ENCODE measurements around the gene PDLIM7. TPM values are rescaled to one million over a fixed set of nuclear protein-coding genes. Genes with fewer than 3 reads are reported as not detected.

The PDLIM7 gene
- total and polyA plus RNA-seq, 4 donors: 184 to 1,248 (median 620) TPM

- intact Hi-C loops (cut with DNase I): no loop called here
- H3K4me1 ChIP-seq (ENCODE audit: control insufficient read depth in 1 of 2, insufficient read depth in 2 of 2, low read length in 2 of 2): no peaks in the 10 kb centered on the region
- H3K36me3 ChIP-seq (ENCODE audit: control insufficient read depth in 1 of 2, insufficient read depth in 2 of 2, low read length in 1 of 2): peaks cover 3 to 9% of the 10 kb centered on the region in 2 donors
- H3K9me3 ChIP-seq (ENCODE audit: control insufficient read depth, low read length): no peaks in the 10 kb centered on the region
- 80% methylated on average over 13 of the region's 13 CpGs for WGBS, 2 donors
- DNase-seq (peak; percentile 23 to 63), ATAC-seq (ENCODE audit: low FRiP score) (no peak)
- H3K4me3 ChIP-seq (ENCODE audit: low read length in 2 of 2): no peak overlapping the region
- no peak overlapping the region for H3K27ac ChIP-seq (ENCODE audit: low read depth in 1 of 2, low read length in 2 of 2)
- no peaks in the 10 kb centered on the region for H3K27me3 ChIP-seq (ENCODE audit: control insufficient read depth in 1 of 2, insufficient read depth in 2 of 2, low read length in 1 of 2)
Measured at GRCh38 chr5:177519463-177520235, 22.2 kb upstream of the PDLIM7 start.

- Histone ChIP-seq H3K4me3 (ENCODE audit: low read length in 2 of 2) (peak within 1 kb of the TSS; percentile 9 to 47), H3K4me1 (ENCODE audit: control insufficient read depth in 1 of 2, insufficient read depth in 2 of 2, low read length in 2 of 2) (no peaks in the 10 kb centered on the region), H3K27me3 (ENCODE audit: control insufficient read depth in 1 of 2, insufficient read depth in 2 of 2, low read length in 1 of 2) (no peaks in the 10 kb centered on the region), H3K36me3 (ENCODE audit: control insufficient read depth in 1 of 2, insufficient read depth in 2 of 2, low read length in 1 of 2) (peaks cover 3 to 7% of the 10 kb centered on the region in 2 donors), H3K27ac (ENCODE audit: low read depth in 1 of 2, low read length in 2 of 2) (peak within 1 kb of the TSS in 1 of 2 donors; percentile 43), H3K9me3 (ENCODE audit: control insufficient read depth, low read length) (no peaks in the 10 kb centered on the region)
- ATAC-seq (ENCODE audit: low FRiP score): peak; percentile 95
- intact Hi-C loops (cut with DNase I): no loop called here
- WGBS, 2 donors: 0% methylated on average over 95 to 96 of the region's 96 CpGs
- peak; percentile 99 for DNase-seq
Measured at GRCh38 chr5:177516601-177517568, 19.5 kb upstream of the PDLIM7 start, which contains the start of gene DDX41. DDX41 (minus strand) TSS chr5:177516961; CDS start chr5:177516945, 16 bp downstream.

GRCh38 chr5:177515580-177515979, 18.2 kb upstream of the PDLIM7 start:
- ATAC-seq (ENCODE audit: low FRiP score): no peak
- Histone ChIP-seq H3K36me3 (ENCODE audit: control insufficient read depth in 1 of 2, insufficient read depth in 2 of 2, low read length in 1 of 2) (peaks cover 2 to 3% of the 10 kb centered on the region in 2 donors), H3K4me3 (ENCODE audit: low read length in 2 of 2) (no peak overlapping the region), H3K27ac (ENCODE audit: low read depth in 1 of 2, low read length in 2 of 2) (no peak overlapping the region), H3K4me1 (ENCODE audit: control insufficient read depth in 1 of 2, insufficient read depth in 2 of 2, low read length in 2 of 2) (no peaks in the 10 kb centered on the region), H3K9me3 (ENCODE audit: control insufficient read depth, low read length) (no peaks in the 10 kb centered on the region), H3K27me3 (ENCODE audit: control insufficient read depth in 1 of 2, insufficient read depth in 2 of 2, low read length in 1 of 2) (no peaks in the 10 kb centered on the region)
- intact Hi-C loops (cut with DNase I): no loop called here
- DNase-seq: no peak
- 85 to 89% methylated on average over 7 of the region's 7 CpGs for WGBS, 2 donors

- WGBS, 2 donors: 95% methylated on average over 11 of the region's 11 CpGs
- ATAC-seq (ENCODE audit: low FRiP score) (no peak), DNase-seq (no peak)
- Histone ChIP-seq H3K4me1 (ENCODE audit: control insufficient read depth in 1 of 2, insufficient read depth in 2 of 2, low read length in 2 of 2) (no peaks in the 10 kb centered on the region), H3K4me3 (ENCODE audit: low read length in 2 of 2) (no peak overlapping the region), H3K27me3 (ENCODE audit: control insufficient read depth in 1 of 2, insufficient read depth in 2 of 2, low read length in 1 of 2) (no peaks in the 10 kb centered on the region), H3K36me3 (ENCODE audit: control insufficient read depth in 1 of 2, insufficient read depth in 2 of 2, low read length in 1 of 2) (peaks cover 0 to 2% of the 10 kb centered on the region in 2 donors), H3K27ac (ENCODE audit: low read depth in 1 of 2, low read length in 2 of 2) (no peak overlapping the region), H3K9me3 (ENCODE audit: control insufficient read depth, low read length) (no peaks in the 10 kb centered on the region)
- intact Hi-C loops (cut with DNase I): no loop called here
Measured at GRCh38 chr5:177514541-177514940, 17.1 kb upstream of the PDLIM7 start.

- Histone ChIP-seq H3K27me3 (ENCODE audit: control insufficient read depth in 1 of 2, insufficient read depth in 2 of 2, low read length in 1 of 2) (no peaks in the 10 kb centered on the region), H3K9me3 (ENCODE audit: control insufficient read depth, low read length) (no peaks in the 10 kb centered on the region), H3K4me1 (ENCODE audit: control insufficient read depth in 1 of 2, insufficient read depth in 2 of 2, low read length in 2 of 2) (no peaks in the 10 kb centered on the region), H3K36me3 (ENCODE audit: control insufficient read depth in 1 of 2, insufficient read depth in 2 of 2, low read length in 1 of 2) (peaks cover 0 to 2% of the 10 kb centered on the region in 2 donors), H3K27ac (ENCODE audit: low read depth in 1 of 2, low read length in 2 of 2) (no peak overlapping the region), H3K4me3 (ENCODE audit: low read length in 2 of 2) (no peak overlapping the region)
- DNase-seq: peak in 1 of 2 donors; percentile 53
- no peak for ATAC-seq (ENCODE audit: low FRiP score)
- WGBS, 2 donors: 95% methylated on average over 15 of the region's 15 CpGs
- intact Hi-C loops (cut with DNase I): no loop called here
Measured at GRCh38 chr5:177513500-177513899, 16.1 kb upstream of the PDLIM7 start.

- WGBS, 2 donors: 88 to 90% methylated on average over 16 of the region's 16 CpGs
- ATAC-seq (ENCODE audit: low FRiP score) (no peak), DNase-seq (no peak)
- no peak overlapping the region for H3K27ac ChIP-seq (ENCODE audit: low read depth in 1 of 2, low read length in 2 of 2)
- peaks cover 0 to 2% of the 10 kb centered on the region in 2 donors for H3K36me3 ChIP-seq (ENCODE audit: control insufficient read depth in 1 of 2, insufficient read depth in 2 of 2, low read length in 1 of 2)
- no peak overlapping the region for H3K4me3 ChIP-seq (ENCODE audit: low read length in 2 of 2)
- no peaks in the 10 kb centered on the region for H3K9me3 ChIP-seq (ENCODE audit: control insufficient read depth, low read length)
- H3K4me1 ChIP-seq (ENCODE audit: control insufficient read depth in 1 of 2, insufficient read depth in 2 of 2, low read length in 2 of 2): no peaks in the 10 kb centered on the region
- no peaks in the 10 kb centered on the region for H3K27me3 ChIP-seq (ENCODE audit: control insufficient read depth in 1 of 2, insufficient read depth in 2 of 2, low read length in 1 of 2)
- intact Hi-C loops (cut with DNase I): no loop called here
Measured at GRCh38 chr5:177512736-177513380, 15.5 kb upstream of the PDLIM7 start.

GRCh38 chr5:177511796-177512675, 14.6 kb upstream of the PDLIM7 start:
- Histone ChIP-seq H3K27me3 (ENCODE audit: control insufficient read depth in 1 of 2, insufficient read depth in 2 of 2, low read length in 1 of 2) (no peaks in the 10 kb centered on the region), H3K9me3 (ENCODE audit: control insufficient read depth, low read length) (no peaks in the 10 kb centered on the region), H3K4me3 (ENCODE audit: low read length in 2 of 2) (no peak overlapping the region), H3K4me1 (ENCODE audit: control insufficient read depth in 1 of 2, insufficient read depth in 2 of 2, low read length in 2 of 2) (no peaks in the 10 kb centered on the region), H3K36me3 (ENCODE audit: control insufficient read depth in 1 of 2, insufficient read depth in 2 of 2, low read length in 1 of 2) (peaks cover 0 to 2% of the 10 kb centered on the region in 2 donors), H3K27ac (ENCODE audit: low read depth in 1 of 2, low read length in 2 of 2) (no peak overlapping the region)
- 92 to 93% methylated on average over 34 of the region's 34 CpGs for WGBS, 2 donors
- DNase-seq (peak in 1 of 2 donors; percentile 48), ATAC-seq (ENCODE audit: low FRiP score) (no peak)
- intact Hi-C loops (cut with DNase I): no loop called here
